Kidney glomerular epithelial cell (primary cell): ENCODE measurements around the gene IGSF8.
A peak's percentile ranks its signal among the peaks of the same experiment; 100 is the strongest.
"Not testable (repeated sequence)": the region's sequence is repeated elsewhere in the genome, so short reads cannot be mapped to it uniquely, and the experiment has no call there.

Experiments used
- DNase-seq: peaks from one replicate; lab custom pipeline; 2025; lab: John Stamatoyannopoulos, UW

The IGSF8 gene

DNA sequence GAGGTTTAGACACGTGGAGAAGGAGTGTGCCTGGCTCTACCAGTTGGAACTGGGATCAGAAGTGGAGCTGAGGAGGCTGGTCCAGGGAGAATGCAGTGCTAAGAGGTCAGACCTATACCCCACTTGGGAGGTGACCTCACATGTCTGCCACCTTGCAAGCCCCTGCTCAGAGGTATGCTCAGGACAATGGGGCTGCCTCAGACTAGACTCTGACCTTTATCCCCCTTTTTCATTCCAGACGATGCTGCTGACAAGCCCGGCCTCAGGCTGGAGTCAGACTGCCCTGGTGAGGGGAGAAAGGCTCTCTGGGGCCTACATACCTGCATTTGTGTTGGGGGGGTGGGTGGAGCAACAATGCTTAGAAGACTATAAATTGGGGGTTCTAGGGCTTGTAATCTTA is 33.7 kb downstream of the IGSF8 start:
- DNase-seq = no peak

DNA sequence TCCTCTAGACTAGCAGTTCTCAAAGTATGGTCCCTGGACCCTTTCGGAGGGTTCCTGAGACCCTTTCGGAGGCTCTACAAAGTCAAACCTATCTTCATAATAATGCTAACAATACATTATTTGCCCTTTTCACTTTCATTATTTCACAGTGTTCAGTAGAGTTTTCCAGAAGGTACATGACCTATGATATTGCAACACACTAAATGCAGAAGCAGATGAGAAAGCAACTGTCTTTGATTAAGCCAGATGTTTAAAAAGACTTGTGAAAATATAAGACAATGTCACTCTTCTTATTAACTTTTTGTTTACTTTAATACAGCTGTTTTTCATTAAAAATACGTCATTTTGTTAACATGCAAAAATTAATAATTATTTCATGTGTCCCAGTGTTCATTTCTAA is 34.3 kb downstream of the IGSF8 start:
- no peak for DNase-seq

DNA sequence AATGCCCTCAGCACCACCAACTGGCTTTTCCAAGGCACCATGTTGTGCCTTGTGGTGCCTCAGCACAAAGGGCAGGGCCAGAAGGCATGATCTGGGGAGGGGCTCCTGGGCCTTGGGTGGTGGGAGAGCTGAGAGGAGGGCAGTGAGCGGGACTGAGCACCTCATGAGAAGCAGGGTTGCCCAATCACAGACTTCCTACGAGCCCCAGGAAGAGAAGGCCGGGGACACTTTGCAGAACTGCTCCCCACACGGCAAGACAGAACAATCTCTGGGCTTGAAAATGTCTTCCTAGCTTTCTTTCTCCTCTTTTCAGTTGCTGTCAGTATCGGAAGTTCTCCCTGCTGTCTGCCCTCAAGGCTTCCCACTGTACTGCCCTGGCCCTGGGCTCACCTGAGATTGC is 35.2 kb downstream of the IGSF8 start:
- no peak for DNase-seq

DNA sequence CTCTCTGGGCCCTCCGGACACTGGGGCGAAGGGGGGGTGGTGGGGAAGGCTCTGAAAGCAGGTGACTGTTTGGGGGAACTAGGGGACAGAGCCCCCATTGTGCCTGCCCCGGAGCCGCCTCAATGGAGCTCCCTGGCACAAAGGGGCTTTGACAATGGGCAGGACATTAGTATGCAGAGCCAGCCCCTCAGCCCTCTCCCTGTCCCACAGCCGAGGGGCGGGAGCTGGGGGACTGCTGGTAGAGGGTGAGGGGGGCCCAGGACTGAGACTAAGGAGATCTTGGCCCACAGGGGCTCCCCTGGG is 36.2 kb downstream of the IGSF8 start:
- DNase-seq = no peak

DNA sequence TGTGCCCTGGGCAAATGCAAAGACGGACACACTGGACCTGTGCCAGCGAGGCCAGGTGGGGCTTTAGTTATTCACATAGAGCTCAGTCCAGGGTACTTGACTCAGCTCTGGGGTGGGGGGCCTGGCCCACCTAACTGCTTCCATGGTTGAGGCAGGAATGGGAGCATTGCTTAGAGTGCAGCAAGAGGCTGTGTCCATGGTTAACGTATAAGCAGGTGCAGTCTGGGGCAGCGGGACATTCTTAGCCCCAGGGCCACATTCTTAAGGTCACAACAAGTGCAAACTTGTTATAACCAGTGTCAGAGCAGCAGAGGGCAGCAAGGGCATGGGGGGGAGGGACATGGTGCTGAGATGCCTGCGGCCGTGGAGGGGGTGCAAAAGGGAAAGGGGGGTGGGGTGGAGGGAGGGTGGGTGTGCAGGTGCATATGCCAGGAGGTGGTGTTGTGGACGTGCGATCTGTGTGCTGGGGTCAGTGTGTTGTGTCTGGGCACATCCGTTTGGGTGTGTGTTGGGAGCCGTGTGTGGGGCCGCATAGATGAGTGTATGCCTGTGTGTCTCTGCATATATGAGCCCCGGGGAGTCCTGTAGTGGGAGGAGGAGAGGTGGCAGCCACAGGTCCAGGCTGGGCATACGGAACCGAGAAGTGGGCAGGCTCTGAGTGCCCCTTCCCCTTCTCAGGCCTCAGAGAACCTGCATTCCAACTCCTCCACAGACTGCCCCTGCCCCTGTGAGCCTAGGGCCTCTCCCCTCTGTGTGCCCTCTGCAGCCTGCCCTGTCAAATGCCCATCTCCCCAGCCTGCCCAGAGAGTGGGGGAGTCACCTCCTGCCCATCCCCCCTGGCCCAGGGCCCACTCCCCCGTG is 36.8 kb downstream of the IGSF8 start:
- no peak for DNase-seq

DNA sequence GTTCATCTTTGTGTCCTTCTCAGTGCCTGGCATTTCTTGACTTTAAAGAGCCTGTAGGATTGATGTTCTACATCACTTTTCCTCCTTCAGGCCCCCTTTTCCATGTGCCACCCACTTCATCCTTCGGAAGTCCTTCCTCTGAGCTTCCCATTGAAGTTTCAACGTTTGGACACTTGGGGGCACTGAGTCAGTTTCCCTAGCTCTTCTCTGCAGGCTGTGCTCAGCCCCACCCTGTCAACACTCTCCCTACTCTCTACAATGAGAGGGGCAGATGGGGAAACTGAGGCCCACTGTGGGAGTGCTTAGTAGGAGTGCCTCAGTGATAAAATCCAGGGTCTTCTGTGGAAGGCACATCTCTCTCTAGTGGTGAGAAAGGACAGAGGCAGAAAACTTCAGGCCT is 40.3 kb downstream of the IGSF8 start:
- DNase-seq = no peak

DNA sequence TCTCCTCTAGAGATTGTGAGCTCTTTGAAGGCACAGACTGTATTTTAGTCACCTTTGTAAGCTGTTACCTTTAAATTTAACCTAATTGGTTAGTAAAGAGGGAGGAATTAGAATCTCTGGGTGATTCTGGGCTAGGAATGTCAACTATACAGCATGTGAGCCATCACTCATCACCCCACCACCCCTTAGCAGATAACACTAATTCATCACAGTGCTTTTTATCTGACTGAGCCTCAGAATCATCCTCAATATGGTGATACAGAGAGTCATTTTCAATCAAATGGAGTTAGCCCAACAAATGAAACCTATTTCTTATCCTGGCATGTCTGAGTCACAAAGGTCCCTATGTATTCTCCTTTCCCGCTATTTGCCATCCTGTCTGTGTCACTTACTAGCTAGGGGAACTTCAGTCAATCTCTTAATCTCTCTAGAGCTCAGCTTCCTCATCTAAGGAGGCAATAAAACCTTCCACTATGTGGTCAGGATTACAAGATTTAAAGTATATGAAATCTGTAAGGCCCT is 41.7 kb downstream of the IGSF8 start:
- no peak for DNase-seq

DNA sequence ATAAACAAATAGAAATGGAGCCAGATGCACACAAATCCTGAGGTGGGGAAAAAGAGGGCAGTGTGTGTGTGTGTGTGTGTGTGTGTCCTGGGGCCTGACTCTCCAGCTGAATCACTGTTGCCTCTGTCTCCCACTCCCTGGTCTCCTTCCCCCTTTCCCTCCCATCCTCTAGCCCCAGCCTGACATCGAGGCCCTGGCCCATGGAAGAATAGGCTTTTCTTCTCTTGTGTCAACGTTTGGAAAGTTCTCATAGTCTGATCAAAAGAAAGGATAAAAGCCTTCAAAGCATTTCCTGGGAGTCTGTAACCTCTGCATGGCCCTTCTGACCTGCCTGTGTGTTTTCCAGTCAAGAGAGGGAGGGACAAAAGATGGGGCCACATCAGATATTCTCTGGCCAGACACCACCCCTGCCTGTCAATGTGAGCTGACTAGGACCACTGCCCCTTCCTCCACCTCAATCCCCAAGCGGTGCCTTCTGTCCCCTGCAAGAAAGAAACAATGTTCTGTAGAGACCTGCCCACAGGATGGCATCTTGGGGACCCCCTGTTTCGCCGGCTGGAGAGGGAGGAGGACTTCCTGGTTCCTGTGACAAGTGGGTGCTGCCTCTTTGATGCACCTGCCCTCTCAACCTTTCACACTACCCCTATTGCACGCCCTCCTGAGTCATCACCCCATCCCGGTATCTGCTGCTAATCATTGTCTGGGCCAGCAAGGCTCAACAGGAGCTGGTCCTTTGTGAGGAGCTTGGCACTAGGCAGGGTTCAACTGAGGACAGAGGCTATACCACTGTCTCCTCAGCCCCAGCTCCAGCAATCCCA is 44.7 kb downstream of the IGSF8 start:
- DNase-seq = no peak

DNA sequence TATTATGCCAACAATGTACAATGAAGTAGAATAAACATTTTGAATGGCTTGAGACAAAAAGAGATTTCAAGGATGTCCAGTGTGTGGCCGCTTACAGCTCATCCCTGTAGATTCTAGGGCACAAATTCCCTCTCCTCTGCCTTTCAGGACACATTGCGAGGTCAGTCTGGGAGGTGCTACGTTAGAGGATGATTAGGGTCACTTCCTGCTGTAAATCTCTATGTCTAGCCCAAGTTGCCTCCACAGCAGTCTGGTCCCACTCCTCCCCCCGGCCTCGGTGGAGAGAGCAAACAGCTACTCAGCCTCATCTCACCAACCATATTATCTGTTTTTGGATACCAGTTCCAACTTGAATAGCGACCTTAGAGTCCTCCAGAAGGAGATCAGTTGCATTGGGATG is 45.5 kb downstream of the IGSF8 start:
- no peak for DNase-seq

DNA sequence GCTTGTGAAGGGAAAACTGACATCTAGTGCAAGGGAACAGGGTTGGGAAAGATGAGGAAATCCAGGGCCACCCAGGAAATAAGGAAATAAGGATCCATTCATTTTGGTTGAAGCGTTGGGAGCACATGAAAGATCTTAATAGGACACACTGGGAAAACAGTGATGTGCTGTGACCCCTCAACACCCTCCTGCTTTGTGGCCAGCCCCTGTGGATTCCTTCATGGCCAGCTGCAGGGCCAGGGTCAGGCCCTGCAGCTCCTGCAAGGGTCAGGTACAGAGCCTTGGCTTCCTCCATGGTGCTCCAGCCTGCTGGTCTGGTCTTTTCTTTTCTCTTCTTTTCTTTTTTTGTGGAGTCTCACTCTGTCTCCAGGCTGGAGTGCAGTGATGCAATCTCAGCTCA is 47.8 kb downstream of the IGSF8 start:
- DNase-seq = no peak

DNA sequence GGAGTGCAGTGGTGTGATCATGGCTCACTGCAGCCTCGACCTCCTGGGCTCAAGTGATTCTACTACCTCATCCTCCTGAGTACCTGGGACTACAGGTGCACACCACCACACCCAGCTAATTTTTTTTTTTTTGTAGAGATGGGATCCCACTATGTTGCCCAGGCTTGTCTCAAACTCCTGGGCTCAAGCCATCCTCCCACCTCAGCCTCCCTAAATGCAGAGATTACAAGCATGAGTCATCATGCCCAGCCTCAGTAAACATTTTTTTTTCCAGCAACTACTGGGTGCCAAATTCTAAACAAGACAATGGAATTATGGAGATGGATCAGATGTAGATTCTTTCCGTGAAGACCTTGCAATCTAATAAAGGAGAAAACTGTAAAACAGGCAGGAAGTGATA is 48.2 kb downstream of the IGSF8 start:
- DNase-seq = not testable (repeated sequence)

DNA sequence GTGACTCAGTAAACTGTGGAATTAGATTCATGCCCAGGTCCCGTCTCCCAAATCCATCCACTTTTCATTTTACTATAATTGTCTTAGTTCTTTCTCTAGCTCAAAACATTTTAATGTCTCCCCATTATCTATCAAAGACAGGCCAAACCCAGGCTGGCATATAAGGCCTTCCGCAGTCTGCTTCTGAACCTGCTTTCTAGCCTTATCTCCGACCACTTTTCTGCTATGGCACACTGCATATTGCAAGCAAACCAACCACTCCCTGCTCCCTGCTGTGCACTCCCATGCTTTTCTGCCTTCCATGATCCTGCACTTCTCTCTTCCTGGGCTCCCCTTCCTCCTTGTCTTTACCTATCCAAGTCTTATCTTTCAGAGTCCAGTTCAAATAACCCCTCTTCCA is 49.3 kb downstream of the IGSF8 start:
- no peak for DNase-seq

DNA sequence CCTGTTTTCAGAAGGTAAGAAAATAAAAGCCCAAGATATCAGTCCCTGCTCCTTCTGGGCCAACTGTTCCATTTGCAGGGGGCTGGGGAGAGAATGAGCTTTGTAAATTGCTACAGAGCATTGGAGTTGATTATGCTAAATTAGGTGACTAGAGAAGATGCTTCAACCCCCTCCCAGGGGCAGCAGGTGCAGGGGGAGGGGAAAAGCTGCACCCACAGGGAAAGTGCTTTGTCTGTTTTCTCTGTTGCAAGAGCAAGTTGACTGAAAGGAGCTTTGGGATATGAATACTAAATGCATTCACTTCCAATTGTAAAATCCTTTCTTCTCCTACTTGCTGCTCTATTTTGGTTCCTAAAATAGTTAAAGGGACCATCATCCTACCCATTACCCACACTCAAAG is 50.1 kb downstream of the IGSF8 start:
- no peak for DNase-seq

DNA sequence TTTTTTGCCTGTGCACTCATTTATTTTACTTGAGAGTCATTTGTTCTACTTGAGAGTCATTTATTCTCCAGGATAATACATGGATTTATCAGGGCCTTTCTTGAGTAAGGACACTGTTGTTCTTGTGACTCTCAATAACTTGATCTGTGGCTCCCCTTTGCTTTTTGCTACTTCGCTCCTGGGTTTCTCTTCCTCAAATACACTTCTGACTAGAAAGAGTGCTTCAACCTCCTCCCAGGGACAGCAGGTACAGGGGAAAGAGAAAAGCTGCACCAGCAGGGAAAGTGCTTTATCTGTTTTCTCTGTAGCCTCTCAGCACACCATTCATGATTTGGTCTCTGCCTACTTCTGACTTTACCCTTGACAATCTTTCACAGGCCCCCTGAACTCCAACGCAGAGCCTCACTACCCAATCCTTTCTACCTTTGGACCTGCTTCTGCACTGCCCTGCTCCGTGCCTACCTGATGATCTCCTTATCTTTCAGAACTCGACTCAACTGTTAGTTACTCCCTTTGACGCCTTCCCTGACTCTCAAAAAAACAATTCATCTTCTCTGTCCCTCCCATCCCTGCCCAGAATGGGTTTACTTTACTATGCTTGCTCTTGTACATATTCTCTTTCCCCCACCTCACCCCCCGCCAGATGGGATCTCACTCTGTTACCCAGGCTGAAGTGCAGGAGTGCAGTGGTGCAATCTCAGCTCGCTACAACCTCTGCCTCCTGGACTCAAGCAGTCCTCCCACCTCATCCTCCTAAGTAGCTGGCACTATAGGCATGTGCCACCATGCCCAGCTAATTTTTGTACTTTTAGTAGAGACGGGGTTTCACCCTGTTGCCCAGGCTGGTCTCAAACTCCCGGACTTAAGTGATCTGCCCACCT is 51.1 kb downstream of the IGSF8 start:
- no peak for DNase-seq

DNA sequence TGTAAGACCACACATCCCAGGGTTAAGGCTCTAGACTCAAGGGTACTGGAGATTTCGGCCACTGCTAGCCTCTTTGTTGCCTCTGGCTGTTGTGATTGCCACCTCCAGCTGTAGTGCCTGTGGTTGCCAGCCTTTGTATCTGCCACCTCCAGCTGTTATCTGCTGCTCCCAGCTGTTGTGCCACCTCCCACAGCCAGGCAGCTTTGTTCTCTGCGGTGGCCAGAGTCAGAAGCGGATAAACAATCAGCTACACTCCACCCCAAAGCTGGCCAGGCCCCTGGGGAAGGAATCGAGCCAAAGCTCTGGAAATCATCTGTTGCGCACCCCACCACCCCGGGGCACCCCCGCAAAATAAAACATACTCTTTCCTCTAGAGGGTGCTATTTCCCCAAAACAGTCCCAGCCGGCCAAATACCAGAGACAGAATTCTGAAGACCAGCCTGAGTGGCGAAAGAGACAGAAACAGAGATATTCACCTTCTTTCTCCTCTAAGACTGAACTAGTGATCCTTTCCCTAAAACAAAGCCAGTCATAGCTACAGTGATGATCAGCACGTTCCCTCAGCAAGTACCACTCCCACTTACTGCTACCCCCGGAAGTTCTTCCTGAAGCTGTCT is 51.8 kb downstream of the IGSF8 start:
- DNase-seq = peak; percentile 17

DNA sequence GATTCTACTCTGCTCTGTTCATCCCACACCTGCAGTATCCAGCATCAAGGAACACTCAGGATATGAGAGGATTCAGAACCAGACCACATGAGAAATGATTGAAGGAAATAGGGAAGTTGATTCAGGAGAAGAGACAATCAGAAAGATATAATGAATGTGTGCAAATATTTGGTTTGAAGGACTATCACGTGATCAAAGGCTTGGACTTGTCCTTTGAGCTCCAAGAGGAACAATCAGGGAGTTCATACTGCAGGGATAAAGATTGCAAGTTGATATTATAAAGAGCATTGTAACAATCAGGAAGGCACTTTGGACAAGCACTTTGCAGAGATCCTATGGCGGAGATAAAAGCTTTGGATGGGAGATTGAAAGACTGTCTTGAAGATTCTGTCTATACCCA is 52.8 kb downstream of the IGSF8 start:
- DNase-seq = no peak

DNA sequence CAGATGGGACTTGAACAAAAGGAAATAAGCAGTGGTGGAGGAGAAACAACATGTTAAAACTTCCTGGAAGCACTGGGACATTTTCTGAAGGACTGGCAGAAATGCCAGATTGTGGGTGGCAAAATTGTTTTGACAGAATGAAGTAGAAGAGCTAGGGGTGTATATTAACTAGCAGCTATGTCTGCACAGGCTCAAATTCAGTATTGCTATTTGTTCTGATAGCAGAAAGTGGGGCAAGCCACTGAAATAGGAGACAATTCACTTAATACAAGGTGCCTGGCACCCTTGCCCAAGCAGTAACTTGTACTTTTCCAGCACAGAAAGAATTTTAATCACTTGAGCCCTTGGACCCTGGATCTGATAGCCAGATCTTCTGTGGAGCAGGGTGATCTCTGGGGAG is 54.9 kb downstream of the IGSF8 start:
- DNase-seq = no peak
